ENCODE measurements around the gene PRKCA.

Gene PRKCA

GRCh38 chr17:66429680-66430079 is 127.3 kb downstream of the PRKCA start:
- TF ChIP-seq MYC (IDR thresholded peaks at IDR 0.05; ENCODE audit: low read depth, low read length), result no peak
- no peak for TF ChIP-seq POLR2A (IDR thresholded peaks at IDR 0.05; ENCODE audit: extremely low read depth, insufficient read length)
- TF ChIP-seq, protein P1, sequence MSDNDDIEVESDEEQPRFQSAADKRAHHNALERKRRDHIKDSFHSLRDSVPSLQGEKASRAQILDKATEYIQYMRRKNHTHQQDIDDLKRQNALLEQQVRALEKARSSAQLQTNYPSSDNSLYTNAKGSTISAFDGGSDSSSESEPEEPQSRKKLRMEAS (IDR thresholded peaks at IDR 0.05; ENCODE audit: low read depth, low read length), result no peak
- TF ChIP-seq, protein P2, sequence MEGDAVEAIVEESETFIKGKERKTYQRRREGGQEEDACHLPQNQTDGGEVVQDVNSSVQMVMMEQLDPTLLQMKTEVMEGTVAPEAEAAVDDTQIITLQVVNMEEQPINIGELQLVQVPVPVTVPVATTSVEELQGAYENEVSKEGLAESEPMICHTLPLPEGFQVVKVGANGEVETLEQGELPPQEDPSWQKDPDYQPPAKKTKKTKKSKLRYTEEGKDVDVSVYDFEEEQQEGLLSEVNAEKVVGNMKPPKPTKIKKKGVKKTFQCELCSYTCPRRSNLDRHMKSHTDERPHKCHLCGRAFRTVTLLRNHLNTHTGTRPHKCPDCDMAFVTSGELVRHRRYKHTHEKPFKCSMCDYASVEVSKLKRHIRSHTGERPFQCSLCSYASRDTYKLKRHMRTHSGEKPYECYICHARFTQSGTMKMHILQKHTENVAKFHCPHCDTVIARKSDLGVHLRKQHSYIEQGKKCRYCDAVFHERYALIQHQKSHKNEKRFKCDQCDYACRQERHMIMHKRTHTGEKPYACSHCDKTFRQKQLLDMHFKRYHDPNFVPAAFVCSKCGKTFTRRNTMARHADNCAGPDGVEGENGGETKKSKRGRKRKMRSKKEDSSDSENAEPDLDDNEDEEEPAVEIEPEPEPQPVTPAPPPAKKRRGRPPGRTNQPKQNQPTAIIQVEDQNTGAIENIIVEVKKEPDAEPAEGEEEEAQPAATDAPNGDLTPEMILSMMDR (IDR thresholded peaks at IDR 0.05; ENCODE audit: low read depth, low read length), result no peak
- no peak for DNase-seq (ENCODE audit: low read depth)
- H3K4me3 ChIP-seq (ENCODE audit: low read depth, low read length), result no peak overlapping the region

DNA sequence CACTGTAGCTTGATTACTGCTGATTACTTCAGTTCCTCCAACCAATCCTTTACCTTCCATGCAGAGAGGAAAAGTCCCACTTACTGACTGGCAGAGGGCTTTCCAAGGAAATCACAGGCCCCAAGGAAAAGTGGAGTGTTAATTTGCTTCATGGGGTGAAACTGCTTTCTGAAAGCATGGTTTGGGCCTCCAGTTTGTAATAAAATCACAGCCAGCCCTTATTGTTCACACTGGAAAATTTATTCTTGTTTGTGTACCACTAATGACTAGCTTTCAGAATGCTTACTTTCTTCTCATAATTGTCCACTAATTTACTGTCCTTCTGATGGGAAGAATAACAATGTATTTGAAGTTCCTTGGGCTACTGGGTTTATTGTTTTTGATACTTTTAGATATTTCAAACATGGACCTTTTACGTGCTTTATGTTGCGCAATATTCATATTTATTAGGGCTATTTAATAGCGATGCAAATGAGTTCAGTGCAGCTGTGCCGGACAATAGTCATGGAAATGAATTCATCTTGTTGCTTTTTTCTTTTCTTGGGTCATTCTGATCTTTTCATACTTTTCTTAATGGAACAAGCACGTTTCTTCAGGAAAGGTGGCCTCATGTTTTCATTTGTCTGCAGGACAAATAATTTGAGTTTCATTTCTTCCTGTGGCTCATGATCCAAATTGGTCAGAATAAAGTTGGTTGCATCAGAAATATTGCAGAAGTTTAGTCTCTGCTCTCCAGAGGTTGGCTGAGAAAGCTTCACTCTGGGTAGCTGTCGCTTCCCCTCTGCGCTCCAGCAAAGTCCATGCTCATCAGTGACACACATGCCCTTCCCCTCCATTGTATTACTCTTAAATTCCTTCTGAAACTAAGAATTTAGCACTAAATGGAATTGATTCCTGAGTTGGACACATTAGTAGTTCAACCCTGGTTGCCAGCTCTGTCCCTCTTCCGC is 128.7 kb downstream of the PRKCA start:
- TF ChIP-seq, protein P1 (IDR thresholded peaks at IDR 0.05; ENCODE audit: low read depth, low read length), result no peak
- TF ChIP-seq POLR2A (IDR thresholded peaks at IDR 0.05; ENCODE audit: extremely low read depth, insufficient read length) (no peak), MYC (IDR thresholded peaks at IDR 0.05; ENCODE audit: low read depth, low read length) (no peak)
- TF ChIP-seq, protein P2 (IDR thresholded peaks at IDR 0.05; ENCODE audit: low read depth, low read length), result no peak
- peak; percentile 35 for DNase-seq (ENCODE audit: low read depth)
- no peak overlapping the region for H3K4me3 ChIP-seq (ENCODE audit: low read depth, low read length)

- TF ChIP-seq, protein P2 (IDR thresholded peaks at IDR 0.05; ENCODE audit: low read depth, low read length), result no peak
- TF ChIP-seq MYC (IDR thresholded peaks at IDR 0.05; ENCODE audit: low read depth, low read length), result no peak
- TF ChIP-seq, protein P1 (IDR thresholded peaks at IDR 0.05; ENCODE audit: low read depth, low read length), result no peak
- TF ChIP-seq POLR2A (IDR thresholded peaks at IDR 0.05; ENCODE audit: extremely low read depth, insufficient read length), result no peak
- no peak overlapping the region for H3K4me3 ChIP-seq (ENCODE audit: low read depth, low read length)
- DNase-seq (ENCODE audit: low read depth), result no peak
These were observed 129.5 kb downstream of the PRKCA start for GRCh38 chr17:66431910-66432309.

- no peak for DNase-seq (ENCODE audit: low read depth)
- no peak for TF ChIP-seq MYC (IDR thresholded peaks at IDR 0.05; ENCODE audit: low read depth, low read length)
- no peak for TF ChIP-seq POLR2A (IDR thresholded peaks at IDR 0.05; ENCODE audit: extremely low read depth, insufficient read length)
- TF ChIP-seq, protein P2 (IDR thresholded peaks at IDR 0.05; ENCODE audit: low read depth, low read length), result no peak
- H3K4me3 ChIP-seq (ENCODE audit: low read depth, low read length), result no peak overlapping the region
These were observed 130.1 kb downstream of the PRKCA start for GRCh38 chr17:66432411-66432957.

GRCh38 chr17:66432996-66433551 is 130.7 kb downstream of the PRKCA start:
- H3K4me3 ChIP-seq (ENCODE audit: low read depth, low read length), result no peak overlapping the region
- DNase-seq (ENCODE audit: low read depth), result peak; percentile 42
- TF ChIP-seq, protein P2 (IDR thresholded peaks at IDR 0.05; ENCODE audit: low read depth, low read length), result no peak
- no peak for TF ChIP-seq POLR2A (IDR thresholded peaks at IDR 0.05; ENCODE audit: extremely low read depth, insufficient read length)

All from NB4 (cell line).